Adrenal gland (tissue), 5 donors: Measurements from ENCODE around the gene SERTAD3.
"Not testable (repeated sequence)": the region's sequence is repeated elsewhere in the genome, so short reads cannot be mapped to it uniquely, and the experiment has no call there.

Source experiments
- CTCF ChIP-seq, 6 experiments: fragments of 450-650 bp in 4 of 6; fragments of 200-600 bp in 2 of 6; sonication (generic) in 1 of 6; IDR thresholded peaks; 1 replicate in 5 of 6; 2 replicates in 1 of 6; pipeline versions ENCODE4 v1.5.1 to v1.8.0; 2016 to 2021; ENCODE audit warnings: antibody characterized with exemption in 6 of 6, mild to moderate bottlenecking in 2 of 6, moderate library complexity in 1 of 6
- POLR2A ChIP-seq, 2 donors: fragments of 450-650 bp; IDR thresholded peaks; one replicate each; pipeline ENCODE4 v1.6.1; 2017; ENCODE audit warnings: antibody characterized with exemption in 2 of 2, mild to moderate bottlenecking in 2 of 2, moderate library complexity in 1 of 2
- donor health status: DM: no; HTN: no; CAD: no.

DNA sequence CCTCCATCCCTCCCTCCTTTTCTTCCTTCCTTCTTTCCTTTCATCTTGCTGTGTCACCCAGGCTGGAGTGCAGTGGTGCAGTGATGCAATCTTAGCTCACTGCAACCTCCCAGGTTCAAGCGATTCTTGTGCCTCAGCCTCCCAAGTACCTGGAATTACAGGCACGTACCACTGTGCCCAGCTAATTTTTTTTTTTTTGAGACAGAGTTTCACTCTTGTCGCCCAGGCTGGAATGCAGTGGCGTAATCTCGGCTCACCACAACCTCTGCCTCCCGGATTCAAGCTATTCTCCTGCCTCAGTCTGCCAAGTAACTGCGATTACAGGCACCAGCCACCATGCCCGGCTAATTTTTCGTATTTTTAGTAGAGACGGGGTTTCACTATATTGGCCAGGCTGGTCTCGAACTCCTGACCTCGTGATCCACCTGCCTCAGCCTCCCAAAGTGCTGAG, 19.5 kb upstream of the SERTAD3 start:
- not testable (repeated sequence) for TF ChIP-seq CTCF, POLR2A (IDR thresholded peaks at IDR 0.05)
